ENCODE results near the gene IVNS1ABP.
"Not testable (repeated sequence)": the region's sequence is repeated elsewhere in the genome, so short reads cannot be mapped to it uniquely, and the experiment has no call there.

IVNS1ABP gene

DNA sequence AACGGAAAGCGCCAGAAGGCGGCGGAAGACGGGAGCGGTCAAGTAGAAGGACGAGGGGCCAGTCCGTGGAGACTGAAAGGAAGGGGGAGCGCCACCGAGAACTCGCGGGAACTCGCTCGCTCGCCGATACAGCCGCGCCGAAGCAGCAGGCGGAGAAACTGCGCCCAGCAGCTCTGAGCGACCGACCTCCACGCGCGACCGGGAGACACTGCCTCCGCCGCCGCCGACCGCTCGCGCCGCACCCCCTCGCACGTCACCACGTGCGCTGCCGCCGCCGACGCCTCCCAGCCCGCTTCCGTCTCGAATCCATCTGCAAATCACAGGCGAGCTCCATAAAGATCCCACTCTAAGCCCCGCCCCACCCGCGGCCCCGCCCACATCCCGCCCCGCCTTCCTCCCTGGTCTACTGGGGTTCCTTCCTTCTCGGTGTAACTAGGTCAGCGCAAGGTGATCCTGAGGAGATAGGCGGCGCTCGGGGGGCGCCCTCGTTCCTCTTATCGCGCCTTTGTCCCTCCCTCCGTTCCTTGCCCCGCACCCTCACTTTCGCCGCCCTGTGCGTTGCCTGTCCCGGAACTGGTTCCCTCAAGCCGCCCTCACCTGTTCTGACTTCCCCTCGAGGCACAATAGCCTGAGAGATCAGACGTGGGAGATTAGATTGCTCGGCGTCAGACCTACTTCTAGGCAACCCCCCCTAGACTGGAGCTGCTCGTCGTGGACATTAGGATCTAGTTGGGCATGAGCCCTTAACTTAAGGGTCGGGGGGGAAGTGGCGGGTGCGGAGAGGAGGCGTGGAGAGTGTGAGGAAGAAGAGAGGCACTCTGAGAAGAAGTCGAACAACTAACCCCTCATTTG is at the start of gene IVNS1ABP:
Gene IVNS1ABP (minus strand): TSS at position 210 of the 852 bp plus-strand sequence. CDS start 7,750 bp downstream, outside the sequence.
- DNase-seq: peak; percentile 94

GRCh38 chr1:185365951-185366350 is 48.9 kb upstream of the IVNS1ABP start:
- no peak for DNase-seq

DNA sequence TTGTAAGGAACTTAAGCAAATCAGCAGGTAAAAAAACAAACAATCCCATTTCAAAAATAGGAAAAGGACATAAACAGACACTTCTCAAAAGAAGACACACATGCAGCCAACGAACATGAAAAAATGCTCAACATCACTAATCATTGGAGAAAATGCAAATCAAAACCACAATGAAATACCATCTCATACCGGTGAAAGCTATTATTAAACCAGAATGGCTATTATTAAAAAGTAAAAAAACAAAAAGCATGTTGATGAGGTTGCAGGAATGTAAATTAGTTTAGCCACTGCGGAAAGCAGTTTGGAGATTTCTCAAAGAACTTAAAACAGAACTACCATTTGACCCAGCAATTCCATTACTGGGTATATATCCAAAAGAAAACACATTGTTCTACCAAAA is 47.5 kb upstream of the IVNS1ABP start:
- DNase-seq: not testable (repeated sequence)

DNA sequence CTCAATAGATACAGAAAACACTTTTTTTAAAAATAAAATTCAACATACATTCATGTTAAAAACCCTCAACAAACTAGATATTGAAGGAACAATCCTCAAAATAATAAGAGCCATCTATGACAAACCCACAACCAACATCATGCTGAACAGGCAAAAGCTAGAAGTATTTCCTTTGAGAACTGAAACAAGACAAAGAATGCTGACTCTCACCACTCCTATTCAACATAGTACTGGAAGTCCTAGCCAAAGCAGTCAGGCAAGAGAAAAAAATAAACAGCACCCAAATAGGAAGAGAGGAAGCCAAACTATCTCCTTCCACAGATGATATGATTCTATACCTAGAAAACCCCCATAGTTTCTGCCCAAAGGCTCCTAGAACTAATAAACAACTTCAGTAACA is 46.2 kb upstream of the IVNS1ABP start:
- no peak for DNase-seq

- no peak for DNase-seq
These were observed 43.7 kb upstream of the IVNS1ABP start for GRCh38 chr1:185360714-185361113.

DNA sequence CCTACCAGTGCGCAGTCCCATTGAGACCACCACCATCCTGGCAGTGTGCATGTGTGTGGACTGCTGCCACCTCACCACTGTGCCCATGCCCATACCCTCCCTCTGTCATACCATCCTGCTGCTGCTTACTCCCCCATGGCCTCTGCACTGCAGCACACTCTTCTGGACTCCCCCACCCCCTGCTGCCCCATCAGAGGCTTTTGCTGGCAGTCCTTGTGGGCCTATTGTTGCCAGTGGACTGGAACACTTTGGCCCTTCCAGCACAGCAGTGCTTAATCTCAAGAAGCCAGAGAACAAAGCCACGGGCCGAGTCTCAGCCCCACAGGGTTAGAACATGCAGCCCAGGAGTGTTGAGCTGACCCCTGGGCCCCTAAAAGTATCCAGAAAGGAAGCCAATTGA is 41.9 kb upstream of the IVNS1ABP start:
- DNase-seq: no peak

GRCh38 chr1:185355947-185356346 is 38.9 kb upstream of the IVNS1ABP start:
- DNase-seq: no peak

- no peak for DNase-seq
These were observed 36.1 kb upstream of the IVNS1ABP start for GRCh38 chr1:185353124-185353523.

DNA sequence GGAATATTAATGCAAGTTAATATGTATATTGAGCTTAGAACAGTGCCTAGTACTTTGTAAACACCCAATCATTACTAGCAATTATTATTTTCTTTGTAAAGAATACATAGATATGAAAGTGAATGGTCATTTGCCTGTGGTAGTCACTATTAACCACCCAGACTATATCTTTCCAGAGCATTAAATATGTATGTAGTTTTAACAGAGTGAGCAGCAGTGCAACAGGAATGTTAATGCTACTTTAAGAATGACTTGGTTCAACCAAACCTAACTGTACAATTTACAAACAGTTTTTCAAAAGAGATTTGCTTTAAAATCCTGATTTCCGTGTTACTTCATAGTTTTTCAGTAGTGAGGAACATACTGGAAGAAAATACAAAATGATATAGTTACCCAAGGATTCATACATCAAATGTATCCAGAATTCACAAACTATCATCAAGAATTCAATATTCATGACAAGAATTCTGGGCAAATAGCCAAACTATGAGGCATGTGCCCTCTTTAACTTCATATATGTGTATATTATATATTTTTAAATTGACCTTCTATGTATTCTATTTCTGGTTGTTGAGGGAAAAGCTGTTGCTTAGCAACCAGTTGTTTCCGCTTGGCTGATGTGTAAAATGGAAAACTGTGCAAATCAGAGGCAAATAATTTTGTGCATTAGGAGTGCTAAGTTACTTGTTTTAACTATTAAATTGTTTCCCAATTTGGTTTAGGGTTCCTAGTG is 34.9 kb upstream of the IVNS1ABP start:
- no peak for DNase-seq

DNA sequence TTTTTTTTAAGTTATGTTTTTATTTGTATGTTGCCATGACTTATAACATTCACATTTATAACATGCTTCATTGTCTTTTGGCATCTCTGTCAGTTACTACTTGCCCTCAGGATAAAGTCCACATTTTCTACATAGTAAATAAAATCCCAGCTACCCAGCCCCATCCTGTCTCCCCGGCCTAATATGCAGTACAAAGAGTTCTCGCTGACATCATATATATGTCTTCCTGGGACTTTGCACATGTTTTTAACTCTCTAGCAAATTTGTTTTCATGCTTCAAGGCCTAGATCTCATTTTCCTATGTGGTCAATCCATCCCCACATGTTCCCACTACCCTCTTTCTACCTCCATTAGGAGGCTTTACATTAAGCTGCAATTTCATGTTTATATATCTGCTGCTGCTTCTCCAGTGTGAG is 33.0 kb upstream of the IVNS1ABP start:
- no peak for DNase-seq

DNA sequence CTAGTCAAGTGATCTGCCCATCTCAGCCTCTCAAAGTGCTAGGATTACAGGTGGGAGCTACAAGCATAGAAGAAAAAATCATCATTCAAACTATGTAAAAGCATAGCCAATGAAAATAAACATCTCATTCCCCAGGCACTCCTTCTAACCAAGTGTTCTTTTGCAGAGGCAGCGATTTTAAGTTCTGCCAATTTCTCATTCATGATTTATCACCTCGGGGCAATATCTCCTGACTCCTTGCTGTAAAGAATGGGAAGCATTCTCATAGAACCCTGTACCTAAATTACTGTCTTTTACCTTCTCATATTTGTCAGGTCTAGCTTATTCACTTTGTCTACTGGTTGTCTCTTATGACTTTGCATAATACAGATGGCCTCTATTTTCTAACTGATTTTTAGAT is 32.5 kb upstream of the IVNS1ABP start:
- no peak for DNase-seq

GRCh38 chr1:185348985-185349384 is 31.9 kb upstream of the IVNS1ABP start:
- DNase-seq: no peak

DNA sequence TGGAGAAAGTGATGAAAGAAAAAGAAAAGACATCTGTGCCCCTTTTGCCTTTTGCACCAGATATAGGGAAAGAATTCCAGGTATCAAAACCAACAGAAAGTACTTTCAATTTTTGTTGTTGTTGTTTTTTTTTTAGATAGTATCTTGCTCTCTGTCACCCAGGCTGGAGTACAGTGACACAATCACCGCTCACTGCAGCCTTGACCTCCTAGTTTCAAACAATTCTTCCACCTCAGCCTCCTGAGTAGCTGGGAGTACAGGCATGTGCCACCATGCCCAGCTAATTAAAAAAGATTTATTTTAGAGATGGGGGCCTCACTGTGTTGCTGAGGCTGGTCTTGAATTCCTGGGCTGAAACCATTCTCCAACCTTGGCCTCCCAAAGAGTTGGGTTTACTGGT is 31.3 kb upstream of the IVNS1ABP start:
- no peak for DNase-seq

DNA sequence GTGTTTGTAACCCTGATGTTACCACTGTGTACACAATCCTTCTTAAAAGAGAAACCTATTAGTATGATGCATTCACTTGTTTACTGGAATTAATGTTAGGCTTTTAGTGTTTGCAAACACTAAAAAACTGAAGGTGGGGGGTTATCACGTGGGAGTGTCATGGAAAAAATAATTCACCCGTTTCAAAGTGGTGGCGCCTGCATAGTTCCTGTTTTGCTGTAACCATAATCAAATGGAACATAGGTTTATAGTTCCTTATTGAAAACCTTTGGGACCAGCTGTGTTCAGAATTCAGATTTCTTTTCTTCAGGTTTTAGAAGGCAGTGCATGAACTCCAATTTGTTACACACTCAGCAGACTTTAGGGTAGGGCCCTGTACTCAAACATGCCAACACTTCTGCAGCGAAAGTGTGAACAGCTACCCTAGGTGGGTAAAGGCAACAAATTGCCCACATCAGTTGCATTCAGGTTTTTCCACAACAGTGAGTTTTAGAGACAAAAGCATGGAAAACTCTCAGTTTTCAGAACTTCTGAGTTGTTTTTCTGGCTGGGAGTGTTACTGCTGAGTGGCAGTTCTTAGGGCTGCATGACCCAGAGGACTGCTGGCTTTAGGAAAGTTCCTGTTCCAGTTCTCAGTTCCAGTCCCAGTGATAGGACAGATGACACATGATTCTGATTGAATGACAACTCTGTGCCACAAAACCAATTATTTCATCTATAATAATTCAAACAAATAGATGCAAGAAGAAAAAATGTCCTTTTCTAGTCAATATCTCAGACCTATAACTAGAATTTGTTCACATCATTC is 29.1 kb upstream of the IVNS1ABP start:
- no peak for DNase-seq

GRCh38 chr1:185343306-185343705 is 26.3 kb upstream of the IVNS1ABP start:
- DNase-seq: no peak

DNA sequence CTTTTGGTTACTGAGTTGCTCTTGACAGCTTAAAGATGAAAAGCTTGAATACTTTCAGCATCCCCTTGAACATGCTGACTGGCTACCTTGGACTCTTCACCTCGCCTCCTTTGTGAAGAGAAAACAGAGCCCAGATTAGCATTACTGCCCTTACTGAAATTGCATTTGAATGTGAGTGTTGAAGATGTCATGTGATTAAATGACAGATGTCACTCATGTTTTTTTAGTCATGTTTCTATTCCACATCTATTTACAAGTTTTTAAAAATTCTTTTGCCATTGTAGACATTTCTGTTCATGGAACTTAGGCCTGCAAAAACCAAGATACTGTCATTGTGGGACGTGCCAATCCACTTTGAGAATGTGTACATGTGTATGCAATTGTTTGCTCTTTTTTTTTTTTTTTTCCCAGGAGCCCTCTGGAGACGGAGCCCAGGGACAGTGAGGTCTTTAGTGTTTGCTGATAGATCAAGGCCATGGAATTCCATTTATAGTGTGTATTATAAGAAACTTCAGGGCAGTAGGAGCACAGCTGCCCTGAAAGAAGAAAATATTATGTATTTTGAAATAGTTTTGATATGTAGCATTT is 25.7 kb upstream of the IVNS1ABP start:
- no peak for DNase-seq

DNA sequence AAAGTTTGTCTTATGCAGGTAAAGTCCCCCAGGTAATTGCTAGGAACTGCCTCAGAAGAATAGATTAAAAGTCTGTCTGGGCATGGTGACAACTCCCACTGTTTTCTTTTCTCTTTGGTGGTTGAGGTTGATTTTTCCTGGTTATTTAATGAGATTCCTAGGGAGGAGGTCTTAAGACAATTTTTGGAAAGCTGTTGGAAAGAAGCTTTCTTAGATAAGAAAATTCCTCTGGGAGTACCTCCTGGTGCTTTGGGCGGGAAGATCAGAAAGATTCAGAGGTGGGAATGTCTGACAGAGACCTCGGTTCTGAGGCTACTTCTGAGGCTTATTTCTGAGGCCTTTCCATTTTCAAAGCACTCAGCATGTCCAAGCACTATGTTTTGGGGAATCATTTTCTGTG is 25.0 kb upstream of the IVNS1ABP start:
- DNase-seq: no peak

GRCh38 chr1:185341196-185341781 is 24.2 kb upstream of the IVNS1ABP start:
- DNase-seq: no peak

- no peak for DNase-seq
These were observed 21.9 kb upstream of the IVNS1ABP start for GRCh38 chr1:185338719-185339622.

DNA sequence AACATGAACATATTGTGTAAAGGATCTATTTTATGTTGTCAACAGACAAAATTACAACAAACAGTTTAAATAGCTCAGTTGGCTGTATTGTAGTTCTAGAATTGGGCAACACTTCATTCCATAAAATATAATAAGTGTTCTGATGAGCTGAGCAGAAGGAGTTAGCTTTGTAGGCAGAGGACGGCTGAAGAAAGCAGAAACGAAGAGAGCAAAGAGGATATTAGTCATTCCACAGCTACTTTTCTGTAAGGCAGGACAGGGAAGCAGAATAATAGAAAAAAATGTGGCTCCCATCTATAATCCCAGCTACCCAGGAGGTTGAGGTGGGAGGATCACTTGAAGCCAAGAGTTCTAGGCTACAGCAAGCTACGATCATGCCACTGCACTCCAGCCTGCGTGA is 20.2 kb upstream of the IVNS1ABP start:
- DNase-seq: no peak

- DNase-seq: no peak
These were observed 17.1 kb upstream of the IVNS1ABP start for GRCh38 chr1:185334182-185334581.
